22Rv1 (cell line): ENCODE measurements around the gene SIAH3.

Experiments used
- CTCF ChIP-seq: fragments of 450-650 bp; IDR thresholded peaks from 2 replicates; pipeline ENCODE4 v1.5.1; 2017; ENCODE audit warnings: mild to moderate bottlenecking
- ZFX ChIP-seq: fragments of 450-650 bp; IDR thresholded peaks from 2 replicates; pipeline ENCODE4 v1.6.1; 2017; ENCODE audit warnings: antibody characterized with exemption, borderline replicate concordance

GRCh38 chr13:45788011-45788410 is 63.5 kb downstream of the SIAH3 start:
- no peak for TF ChIP-seq CTCF
- TF ChIP-seq ZFX = no peak
